Right renal pelvis (tissue), 4 donors: Measurements from ENCODE around the gene LGALS12. TPM values are rescaled to one million over a fixed set of nuclear protein-coding genes. Genes with fewer than 3 reads are reported as not detected.
"Not testable (repeated sequence)": the region's sequence is repeated elsewhere in the genome, so short reads cannot be mapped to it uniquely, and the experiment has no call there.

ENCODE experiments used
- DNase-seq, 4 donors: peaks; one replicate each; pipeline ENCODE4 v3.0.0-alpha.2; 2013; ENCODE audit warnings: low read depth in 4 of 4, low spot score in 3 of 4, missing footprints in 1 of 4
- polyA plus RNA-seq, 4 donors: library from polyadenylated mRNA; unstranded; fragments of 120-200 nt; gene quantifications; one replicate each; pipeline ENCODE4 v1.2.1, GENCODE V29; 2013; ENCODE audit not compliant: insufficient read length in 4 of 4

The LGALS12 gene
- polyA plus RNA-seq, 4 donors = 0.12 to 0.14 (median 0.14) TPM

DNA sequence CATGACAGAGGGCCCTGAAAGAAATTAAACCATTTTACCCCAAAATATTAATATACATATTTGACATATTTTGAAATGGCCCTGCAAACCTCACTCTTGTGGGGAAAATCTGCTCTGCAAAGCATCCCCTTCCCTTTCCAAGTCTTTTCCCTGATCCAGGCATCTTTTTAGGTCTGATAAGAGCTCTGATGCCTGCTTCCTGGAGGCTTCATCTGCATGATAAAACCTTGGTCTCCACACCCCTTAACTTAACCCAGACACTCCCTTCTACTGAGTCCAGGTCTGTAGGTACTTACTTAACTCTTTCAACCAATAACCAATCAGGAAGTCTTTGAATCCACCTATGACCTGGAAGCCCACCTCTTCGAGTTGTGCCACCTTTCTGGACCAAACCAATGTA lies 1.8 kb upstream of the LGALS12 start:
- DNase-seq = no peak

GRCh38 chr11:63504933-63505586 lies 824 bp upstream of the LGALS12 start:
- DNase-seq = no peak

DNA sequence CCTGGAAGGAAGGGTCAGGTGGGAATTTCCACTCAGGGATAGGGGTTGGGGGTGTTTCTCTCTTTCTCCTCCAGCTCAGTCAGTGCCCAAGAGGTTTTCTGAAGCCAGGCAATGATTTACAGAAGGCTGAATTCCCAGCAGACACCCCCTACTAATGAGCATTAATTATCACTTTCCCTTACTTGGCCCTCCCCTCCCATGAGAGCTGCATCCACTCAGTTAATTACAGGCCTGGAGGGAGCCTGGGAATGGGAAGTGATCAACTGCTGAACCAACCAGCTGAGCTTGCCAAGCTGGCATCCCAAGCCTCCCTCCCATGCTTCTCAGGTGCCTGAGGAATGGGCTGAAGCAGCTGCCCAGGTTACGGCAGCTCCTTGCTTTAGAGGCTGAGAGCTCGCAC lies 992 bp downstream of the LGALS12 start:
- no peak for DNase-seq

GRCh38 chr11:63507511-63507910 lies 1.6 kb downstream of the LGALS12 start:
- DNase-seq = no peak

- DNase-seq = no peak
These were observed 2.1 kb downstream of the LGALS12 start for GRCh38 chr11:63508009-63508408.

DNA sequence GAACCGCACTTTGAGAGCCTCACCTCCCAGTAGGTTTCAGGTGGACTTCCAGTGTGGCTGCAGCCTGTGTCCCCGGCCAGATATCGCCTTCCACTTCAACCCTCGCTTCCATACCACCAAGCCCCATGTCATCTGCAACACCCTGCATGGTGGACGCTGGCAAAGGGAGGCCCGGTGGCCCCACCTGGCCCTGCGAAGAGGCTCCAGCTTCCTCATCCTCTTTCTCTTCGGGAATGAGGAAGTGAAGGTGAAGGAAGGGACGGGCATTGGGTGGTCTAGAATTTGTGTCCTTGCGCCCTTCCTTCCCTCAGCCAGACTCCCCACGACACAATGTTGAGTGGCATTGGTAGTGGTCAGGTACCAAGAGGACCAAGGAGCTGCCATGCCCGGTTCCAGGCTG lies 2.9 kb downstream of the LGALS12 start:
- no peak for DNase-seq

- DNase-seq = no peak
These were observed 4.6 kb downstream of the LGALS12 start for GRCh38 chr11:63510360-63511047.

DNA sequence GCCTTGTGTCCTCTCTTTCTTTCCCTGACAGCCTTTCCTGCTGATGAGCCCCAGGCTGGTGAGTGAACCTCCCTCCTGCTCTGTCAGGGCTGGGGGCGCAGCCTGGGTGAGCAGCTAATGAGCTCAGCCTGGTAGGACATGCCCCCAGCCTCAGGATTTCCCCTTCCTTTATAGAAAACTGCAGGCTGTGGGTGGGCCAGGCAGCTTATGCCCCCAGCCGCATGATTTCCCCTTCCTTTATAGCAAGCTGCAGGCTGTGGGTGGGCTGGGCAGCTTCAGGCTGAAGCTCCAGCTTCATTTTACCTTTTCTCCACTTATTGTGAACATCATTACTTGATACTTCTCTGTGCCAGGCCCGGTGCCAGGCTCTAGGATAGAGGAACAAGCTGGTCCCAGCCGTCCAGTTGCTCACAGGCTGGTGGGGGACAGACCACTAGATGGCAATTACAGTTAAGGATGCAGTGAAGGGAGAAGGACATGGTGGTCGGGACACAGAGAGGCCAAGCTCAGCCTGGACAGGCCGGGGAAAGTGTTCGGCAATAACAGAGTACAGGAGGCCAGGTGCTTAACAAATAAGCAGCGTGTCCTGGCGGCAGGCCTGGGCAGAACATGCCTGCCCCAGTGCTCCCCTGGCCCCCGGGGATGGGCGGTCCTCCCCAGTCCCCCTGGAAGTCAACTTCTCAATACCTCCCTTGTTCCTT lies 5.3 kb downstream of the LGALS12 start:
- DNase-seq = no peak

DNA sequence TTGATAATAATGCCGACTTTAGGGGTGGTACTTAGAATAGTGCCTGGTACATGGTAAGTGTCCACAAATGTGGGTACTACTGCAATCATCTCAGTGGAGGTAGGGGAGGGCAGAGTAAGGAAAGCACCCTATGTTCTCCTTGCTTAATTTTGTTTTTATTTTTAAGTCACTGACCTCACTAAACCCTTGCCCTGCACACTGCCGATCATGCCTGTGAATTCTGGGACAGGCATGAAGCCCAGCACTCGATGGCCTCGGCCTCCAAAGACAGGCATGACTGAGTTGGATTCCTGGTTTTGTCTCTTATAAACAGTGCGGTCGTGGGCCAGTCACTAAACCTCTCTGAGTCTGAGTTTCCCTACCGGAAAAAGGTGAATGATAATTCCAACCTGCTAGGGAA lies 6.9 kb downstream of the LGALS12 start:
- DNase-seq = no peak

DNA sequence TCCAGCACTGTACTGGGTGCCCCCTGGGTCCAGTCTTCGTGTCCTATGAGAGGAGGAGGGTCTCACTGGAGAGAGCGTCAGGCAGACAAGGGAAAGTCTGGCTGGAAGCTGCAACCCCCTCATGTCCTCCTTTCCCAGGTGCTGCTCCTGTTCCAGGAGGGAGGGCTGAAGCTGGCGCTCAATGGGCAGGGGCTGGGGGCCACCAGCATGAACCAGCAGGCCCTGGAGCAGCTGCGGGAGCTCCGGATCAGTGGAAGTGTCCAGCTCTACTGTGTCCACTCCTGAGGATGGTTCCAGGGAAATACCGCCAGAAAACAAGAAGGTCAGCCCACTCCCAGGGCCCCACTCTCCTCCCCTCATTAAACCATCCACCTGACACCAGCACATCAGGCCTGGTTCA lies 10.2 kb downstream of the LGALS12 start:
- no peak for DNase-seq

DNA sequence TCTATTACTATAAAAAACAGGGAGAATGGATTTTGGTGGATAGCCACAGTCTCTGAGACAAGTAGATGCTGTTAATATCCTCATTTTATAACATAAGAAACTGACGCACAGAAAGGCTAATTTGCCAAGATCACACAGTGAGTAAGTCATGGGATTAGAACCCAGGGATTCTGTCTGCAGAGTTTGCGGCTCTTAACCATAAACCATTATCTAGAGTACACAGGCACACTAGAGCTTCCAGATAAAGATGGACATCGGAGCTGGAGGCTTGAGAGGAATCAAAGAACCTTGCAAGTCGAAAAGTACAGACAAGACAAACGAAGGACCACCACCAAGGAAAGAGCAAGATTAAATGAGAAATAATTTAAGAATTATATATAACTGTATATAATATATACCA lies 11.3 kb downstream of the LGALS12 start:
- no peak for DNase-seq

DNA sequence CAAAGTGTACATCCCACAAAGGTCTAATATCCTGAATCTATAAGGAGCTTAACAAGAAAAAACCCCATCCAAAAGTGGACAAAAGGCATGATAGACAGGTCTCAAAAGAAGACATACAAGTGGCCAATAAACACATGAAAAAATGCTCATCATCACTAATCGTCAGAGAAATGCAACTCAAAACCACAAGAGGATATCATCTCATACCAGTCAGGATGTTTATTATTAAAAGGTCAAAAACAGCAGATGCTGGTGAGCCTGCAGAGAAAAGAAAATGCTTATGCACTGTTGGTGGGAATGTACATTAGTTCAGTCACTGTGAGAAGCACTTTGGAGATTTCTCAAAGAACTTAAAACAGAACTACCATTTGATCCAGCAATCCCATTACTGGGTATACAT lies 12.7 kb downstream of the LGALS12 start:
- no peak for DNase-seq

DNA sequence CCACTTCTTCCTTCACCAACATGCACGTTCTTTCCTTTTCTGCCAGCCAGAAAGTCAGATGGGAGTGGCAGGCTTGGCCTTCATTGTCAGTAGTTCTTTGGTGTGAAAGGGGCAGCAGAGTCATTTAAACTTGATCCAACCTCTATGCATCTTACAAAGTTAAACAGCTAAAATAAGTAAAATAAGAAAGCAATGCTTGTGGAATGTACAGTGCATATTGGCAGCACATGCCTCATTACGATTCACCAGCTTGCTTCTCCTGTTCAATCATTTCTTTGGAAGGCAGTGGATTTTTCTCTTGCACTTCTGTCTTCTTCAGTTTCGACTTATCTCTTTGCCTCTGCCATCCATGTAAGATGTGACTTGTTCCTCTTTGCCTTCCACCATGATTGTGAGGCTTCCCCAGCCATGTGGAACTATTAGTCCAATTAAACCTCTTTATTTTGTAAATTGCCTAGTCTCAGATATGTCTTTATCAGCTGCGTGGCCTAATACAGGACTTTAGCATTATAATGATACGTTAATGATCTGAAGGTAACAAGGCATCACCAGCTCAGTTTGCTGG lies 14.8 kb downstream of the LGALS12 start:
- no peak for DNase-seq

DNA sequence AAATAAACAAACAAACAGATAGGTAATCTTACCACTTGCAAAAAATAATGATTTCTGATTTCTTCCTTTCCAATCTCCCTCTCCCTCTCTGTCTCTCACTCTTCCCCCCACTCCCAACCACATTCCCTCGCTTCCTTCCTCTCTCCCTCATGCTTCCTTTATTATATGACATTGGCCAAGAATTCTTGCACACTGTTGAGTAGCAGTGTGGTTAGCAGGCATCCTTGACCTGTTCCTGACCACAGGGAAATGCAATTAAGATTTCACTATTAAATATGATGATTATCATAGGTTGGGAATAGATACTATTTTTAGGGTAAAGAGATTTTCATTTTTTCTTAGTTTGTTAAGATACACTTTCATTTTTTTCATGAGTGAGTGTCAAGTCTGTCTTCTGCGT lies 16.0 kb downstream of the LGALS12 start:
- no peak for DNase-seq

DNA sequence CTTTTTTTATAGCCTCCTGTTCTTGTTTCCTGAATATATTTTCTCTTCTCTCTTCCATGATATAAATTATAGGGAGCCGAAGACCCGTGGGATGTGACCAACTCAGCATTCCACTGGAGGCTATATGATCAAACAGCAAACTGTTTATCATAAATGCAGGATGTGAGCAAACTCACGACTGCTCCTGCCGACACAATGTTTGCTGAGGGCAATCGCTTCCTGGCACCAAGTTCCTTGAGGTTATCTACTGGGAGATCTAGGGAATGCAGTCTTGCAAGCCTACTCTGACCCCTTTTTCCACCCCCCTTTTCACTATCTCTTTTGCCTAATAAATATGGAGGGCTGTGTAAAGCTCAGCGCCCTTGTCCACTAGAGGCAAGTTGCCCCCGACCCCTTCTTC lies 17.3 kb downstream of the LGALS12 start:
- DNase-seq = no peak

GRCh38 chr11:63527667-63528066 lies 21.8 kb downstream of the LGALS12 start:
- no peak for DNase-seq

DNA sequence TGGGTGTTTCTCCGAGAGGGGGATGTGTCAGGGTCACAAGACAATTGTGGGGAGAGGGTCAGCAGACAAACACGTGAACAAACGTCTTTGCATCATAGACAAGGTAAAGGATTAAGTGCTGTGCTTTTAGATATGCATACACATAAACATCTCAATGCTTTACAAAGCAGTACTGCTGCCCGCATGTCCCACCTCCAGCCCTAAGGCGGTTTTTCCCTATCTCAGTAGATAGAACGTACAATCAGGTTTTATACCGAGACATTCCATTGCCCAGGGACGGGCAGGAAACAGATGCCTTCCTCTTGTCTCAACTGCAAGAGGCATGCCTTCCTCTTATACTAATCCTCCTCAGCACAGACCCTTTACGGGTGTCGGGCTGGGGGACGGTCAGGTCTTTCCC lies 22.3 kb downstream of the LGALS12 start:
- DNase-seq = not testable (repeated sequence)

DNA sequence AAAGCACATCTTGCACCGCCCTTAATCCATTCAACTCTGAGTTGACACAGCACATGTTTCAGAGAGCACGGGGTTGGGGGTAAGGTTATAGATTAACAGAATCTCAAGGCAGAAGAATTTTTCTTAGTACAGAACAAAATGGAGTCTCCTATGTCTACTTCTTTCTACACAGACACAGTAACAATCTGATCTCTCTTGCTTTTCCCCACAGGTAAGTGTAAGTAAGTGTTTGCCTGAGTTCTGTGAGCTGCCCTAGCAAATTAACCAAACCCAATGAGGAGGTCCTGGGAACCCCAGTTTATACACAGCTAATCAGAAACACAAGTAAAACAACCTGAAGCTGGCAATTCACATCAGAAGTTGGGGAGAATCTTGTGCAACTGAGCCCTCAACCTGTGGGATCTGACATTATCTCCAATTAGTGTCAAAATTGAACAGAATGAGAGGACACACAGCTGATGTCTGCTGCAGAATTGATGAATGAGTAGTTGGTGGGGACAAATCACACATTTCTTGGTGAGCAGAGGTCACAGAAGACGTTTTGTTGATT lies 22.9 kb downstream of the LGALS12 start:
- DNase-seq = not testable (repeated sequence)

GRCh38 chr11:63529373-63529772 lies 23.5 kb downstream of the LGALS12 start:
- DNase-seq = not testable (repeated sequence)

DNA sequence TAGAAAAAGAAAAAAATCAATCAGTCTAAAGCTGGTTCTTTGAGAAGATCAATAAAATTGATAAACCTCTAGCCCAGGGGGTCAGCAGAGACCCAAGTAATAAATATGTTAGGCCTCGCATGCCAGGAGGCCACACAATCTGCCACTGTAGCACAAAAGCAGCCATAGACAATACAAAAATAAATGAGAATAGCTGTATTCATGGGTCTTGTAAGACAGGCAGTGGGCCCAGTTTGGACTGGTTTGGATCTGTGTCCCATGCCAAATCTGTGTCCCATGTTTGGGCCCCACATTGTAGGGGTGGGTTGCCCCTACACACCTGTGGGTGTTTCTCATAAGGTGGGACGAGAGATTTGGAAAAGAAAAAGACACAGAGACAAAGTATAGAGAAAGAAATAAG lies 24.1 kb downstream of the LGALS12 start:
- DNase-seq = no peak

- not testable (repeated sequence) for DNase-seq
These were observed 25.3 kb downstream of the LGALS12 start for GRCh38 chr11:63531074-63531792.
